Inferior parietal cortex (tissue), 1 donor: ENCODE results near the gene PDZD7.
A peak's percentile ranks its signal among the peaks of the same experiment; 100 is the strongest.

Experiments used
- DNase-seq: peaks from one replicate; pipeline ENCODE4 v3.0.0-alpha.2; 2016; ENCODE audit errors: extremely low spot score

Gene PDZD7

DNA sequence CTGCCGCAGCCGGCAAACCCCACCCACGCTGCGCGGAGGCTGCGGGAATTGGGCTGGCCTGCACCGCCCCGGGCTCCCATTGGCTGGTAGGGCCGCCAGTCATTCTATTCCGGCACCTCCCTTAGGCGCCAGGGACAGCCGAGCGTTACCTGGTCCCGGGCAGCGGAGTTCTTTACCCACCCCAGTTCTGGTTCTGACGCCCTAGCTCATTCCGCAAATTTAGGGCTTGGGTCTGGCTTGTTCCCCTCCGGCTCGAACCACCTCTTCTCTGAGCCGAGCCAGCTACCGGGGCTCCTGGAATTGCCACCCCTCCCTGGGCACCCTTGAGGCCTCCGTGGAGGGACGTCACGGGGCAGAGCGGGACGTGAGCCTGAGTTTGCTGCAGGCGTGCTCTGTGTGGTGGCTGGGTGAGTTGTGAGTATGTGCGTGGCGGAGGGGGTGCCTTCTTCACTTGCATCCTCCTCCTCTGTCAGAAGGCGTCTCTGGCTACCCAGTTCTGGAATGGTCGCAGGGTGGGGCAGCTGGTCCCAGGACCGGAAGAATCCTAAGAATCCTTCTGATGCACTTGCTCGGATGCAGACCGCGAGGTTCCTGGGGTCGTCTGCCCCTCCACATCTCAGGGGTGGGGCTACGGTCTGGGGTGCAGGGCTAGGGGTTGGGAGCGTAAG is at the start of gene PDZD7, which contains the start of gene SFXN3:
TSS of gene PDZD7 (minus strand) at position 2 of the 668 bp plus-strand sequence. CDS start 910 bp downstream, outside the sequence.
TSS of gene SFXN3 (plus strand) at position 107 of the 668 bp plus-strand sequence. CDS start 3,461 bp downstream, outside the sequence.
- peak; percentile 93 for DNase-seq

GRCh38 chr10:101079874-101080273 is 48.9 kb upstream of the PDZD7 start:
- DNase-seq, result no peak

DNA sequence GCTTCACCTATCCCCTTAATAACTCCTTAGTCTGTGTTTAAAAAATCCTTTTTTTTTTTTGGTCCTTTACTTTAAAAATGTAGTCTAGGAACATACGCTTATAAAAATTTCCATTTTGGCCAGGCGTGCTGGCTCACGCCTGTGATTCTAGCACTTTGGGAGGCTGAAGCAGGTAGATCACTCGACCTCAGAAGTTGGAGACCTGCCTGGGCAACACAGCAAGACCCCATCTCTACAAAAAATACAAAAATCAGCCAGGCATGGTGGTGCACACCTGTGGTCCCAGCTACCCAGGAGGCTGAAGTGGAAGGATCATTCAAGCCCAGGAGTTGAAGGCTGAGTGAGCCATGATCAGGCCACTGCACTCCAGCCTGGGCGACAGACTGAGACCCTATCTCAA is 45.7 kb upstream of the PDZD7 start:
- DNase-seq, result no peak

DNA sequence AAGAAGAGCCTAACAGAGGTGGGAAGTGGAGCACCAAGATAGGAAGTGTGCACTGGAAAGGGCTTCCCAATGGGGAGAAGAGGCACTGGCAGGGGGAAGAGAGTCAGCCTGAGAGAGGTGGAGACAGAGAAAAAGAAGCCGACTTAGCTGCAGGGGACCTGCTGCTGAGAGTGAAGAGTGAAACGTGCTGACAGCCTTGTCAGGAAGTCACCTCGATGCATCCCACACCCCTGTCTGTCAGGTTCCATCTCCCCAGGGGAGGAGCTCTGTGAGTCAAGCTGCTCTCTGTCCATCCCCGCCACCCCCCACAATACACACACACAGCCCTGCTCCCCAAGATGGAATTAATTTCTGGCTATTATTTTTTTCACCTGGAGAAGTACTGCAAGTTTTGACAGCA is 44.8 kb upstream of the PDZD7 start:
- no peak for DNase-seq

GRCh38 chr10:101073631-101074030 is 42.7 kb upstream of the PDZD7 start:
- no peak for DNase-seq

- no peak for DNase-seq
Measured at GRCh38 chr10:101072923-101073322, 42.0 kb upstream of the PDZD7 start.

DNA sequence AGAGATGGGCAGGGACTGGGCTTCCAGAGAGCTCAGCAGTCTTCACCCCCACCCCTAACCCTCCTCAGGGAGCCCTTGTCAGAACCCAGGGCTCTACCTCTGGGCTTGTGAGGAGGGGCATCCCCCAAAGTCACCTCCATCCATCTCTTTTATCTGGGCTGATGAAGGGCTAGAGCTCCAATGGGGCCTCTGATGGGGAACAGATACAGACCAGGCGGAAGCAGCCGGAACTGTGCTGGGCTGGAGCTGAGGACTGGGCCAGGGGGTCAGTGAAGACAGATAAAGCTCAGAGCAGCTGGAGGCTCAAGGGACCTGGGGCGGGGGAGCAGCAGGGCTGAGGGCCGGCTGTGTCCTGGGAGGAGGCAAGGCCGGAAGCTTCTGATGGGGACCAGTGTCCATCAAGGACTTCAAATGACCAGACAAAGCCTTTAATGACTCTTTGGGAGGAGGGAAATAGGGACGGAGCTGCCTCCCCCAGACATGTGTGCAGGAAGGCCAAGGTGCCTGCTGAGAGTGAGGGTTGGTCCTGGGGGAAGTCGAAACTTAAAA is 41.0 kb upstream of the PDZD7 start:
- no peak for DNase-seq

DNA sequence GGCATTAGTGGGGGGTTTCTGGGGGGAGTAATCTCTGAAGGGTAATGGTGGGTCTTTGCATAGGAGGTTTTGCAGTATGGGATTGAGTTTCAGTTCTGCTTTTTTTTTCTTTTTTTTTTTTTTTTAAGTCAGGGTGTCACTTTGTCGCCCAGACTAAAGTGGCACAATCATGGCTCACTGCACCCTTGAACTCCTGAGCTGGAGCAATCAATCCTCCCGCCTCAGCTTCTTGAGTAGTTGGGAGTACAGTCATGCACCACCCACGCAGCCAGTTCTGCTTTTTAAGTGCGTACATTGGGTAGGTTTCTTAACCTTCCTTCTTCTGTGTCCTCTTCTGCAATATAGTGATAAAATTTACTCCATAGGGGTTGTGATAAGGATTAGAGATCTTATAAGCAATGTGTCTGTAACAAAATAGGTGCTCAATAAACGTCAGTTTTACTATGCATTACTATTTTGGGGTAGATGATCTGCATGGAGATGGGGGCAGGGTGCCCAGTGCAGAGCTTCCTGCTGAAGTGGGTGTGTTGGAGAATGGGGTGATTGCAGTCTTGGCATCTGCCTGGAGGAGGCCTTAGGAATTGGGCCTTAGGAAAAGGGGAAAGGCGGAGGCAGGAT is 40.4 kb upstream of the PDZD7 start:
- DNase-seq, result no peak

DNA sequence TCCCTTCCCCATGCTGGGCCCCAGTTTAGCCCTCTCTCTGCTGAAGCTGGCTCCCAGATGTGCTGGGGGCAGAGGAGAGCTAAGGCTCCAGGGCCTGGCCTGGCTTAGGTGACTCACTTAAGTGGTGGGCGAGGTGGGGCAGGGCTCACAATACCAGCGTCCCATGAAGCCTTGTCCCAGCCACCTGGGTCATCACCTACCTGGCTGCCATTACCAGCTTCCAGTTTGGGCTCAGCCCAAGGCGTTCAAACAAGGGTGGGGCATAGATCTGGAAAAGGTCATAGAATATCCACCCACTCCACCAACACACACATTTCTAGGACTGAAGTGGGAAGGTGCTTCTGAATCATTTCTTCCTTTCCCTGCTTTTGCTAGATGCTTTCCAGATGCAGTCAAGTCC is 39.2 kb upstream of the PDZD7 start:
- no peak for DNase-seq

GRCh38 chr10:101069441-101069840 is 38.5 kb upstream of the PDZD7 start:
- no peak for DNase-seq

DNA sequence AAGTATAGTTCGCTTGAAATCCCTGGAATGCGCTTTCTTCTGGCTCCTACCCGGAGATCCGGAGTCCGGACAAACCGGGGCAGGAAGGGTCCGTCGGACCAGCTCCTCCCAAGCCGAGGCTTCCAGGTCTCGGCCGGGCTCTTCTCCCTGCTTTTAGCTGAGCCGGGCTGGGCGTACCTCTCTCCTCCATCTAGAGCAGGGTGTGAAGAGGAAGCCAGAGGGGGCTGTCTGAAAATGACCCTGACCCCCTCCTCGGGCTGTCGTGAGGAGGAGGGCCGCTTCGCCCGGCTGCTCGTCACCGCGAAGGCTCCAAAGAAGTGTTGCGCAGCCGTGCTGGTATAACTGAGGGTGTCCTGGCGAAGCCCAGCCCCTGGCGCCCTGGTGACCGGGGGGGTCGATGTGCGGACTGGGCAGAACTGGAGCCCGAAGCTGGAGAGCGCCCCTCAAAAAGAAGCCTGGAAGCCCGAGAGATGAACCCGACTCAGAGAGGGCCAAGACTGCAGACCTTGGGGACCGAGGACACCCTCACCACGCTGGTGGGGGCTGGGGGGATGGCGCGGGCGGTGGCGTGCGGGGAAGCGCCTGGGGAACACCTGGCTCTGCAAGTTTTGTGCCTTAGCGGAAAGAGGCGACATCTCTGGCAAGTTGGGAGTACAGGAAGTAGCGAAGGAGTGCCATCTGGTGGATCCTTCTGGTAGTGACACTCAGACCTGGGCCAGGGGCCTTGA is 36.6 kb upstream of the PDZD7 start:
- DNase-seq, result peak; percentile 90

GRCh38 chr10:101066896-101067355 is 36.0 kb upstream of the PDZD7 start:
- no peak for DNase-seq

- peak; percentile 18 for DNase-seq
Measured at GRCh38 chr10:101066146-101066895, 35.4 kb upstream of the PDZD7 start.

GRCh38 chr10:101065481-101066145 is 34.7 kb upstream of the PDZD7 start:
- no peak for DNase-seq

- no peak for DNase-seq
Measured at GRCh38 chr10:101064415-101065030, 33.6 kb upstream of the PDZD7 start.

DNA sequence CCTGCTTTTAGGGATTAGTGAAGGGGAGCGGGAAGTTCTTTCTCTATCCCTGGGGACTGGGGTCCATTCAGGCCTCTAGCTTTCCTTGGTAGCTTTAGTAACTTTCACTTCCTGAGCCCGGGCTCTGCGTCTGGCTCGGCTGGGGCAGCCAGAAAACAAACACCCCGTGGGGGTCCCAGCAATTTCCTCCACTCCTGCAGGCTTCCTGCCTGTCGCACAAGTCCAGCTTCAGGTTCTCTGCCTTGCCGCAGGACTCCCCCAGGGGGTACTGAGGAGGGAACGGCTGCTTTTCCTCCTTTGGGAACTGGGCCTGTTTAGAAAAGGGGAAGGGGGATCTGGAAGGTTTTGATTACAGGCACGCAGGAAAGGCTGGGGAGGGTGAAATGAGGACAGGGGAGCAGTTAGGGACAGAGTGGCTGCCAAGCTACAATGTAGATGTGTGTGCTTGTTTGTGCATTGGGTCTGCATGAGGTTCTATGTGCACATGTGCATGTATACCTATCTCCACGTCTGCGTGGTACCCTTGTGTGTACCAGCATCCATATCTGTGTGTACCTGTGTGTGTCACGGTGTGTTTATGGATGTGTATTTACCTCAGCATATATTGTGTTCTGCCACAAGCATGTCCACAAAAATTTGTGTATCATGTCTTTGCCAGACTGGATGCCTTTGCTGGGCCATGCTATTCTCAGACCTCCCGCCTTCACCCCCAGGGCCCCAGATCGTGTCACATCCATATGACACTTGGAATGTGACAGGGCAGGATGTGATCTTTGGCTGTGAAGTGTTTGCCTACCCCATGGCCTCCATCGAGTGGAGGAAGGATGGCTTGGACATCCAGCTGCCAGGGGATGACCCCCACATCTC is 32.9 kb upstream of the PDZD7 start:
- no peak for DNase-seq

- no peak for DNase-seq
Measured at GRCh38 chr10:101063050-101063525, 32.2 kb upstream of the PDZD7 start.

DNA sequence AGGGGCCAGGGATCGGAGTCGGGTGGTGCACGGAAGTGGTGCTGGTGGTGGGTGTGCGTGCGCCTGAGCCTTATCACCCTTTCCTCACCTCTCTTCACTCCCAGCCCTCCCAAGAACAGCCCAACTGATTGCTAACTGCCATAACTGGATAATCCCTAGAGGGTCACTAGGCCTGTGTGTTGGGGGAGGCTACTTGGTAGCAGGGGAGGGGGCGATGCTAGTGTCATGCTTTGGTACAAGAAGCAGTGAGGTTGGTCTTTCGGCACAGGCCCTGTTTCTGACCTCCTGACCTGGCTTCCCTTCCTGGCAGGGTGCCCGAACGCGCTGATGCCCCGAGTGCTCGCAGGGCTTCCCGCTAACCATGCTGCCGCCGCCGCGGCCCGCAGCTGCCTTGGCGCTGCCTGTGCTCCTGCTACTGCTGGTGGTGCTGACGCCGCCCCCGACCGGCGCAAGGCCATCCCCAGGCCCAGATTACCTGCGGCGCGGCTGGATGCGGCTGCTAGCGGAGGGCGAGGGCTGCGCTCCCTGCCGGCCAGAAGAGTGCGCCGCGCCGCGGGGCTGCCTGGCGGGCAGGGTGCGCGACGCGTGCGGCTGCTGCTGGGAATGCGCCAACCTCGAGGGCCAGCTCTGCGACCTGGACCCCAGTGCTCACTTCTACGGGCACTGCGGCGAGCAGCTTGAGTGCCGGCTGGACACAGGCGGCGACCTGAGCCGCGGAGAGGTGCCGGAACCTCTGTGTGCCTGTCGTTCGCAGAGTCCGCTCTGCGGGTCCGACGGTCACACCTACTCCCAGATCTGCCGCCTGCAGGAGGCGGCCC is 31.5 kb upstream of the PDZD7 start:
- no peak for DNase-seq
